Ascending aorta (tissue), 2 donors: ENCODE measurements around the gene IFNA2. TPM values are rescaled to one million over a fixed set of nuclear protein-coding genes. Genes with fewer than 3 reads are reported as not detected.
A peak's percentile ranks its signal among the peaks of the same experiment; 100 is the strongest.
"Not testable (repeated sequence)": the region's sequence is repeated elsewhere in the genome, so short reads cannot be mapped to it uniquely, and the experiment has no call there.

Experiments used
- DNase-seq, 2 donors: peaks; one replicate each; pipeline ENCODE4 v3.0.0-alpha.2; 2019; ENCODE audit warnings: low spot score in 2 of 2
- H3K27ac ChIP-seq, 2 donors: fragments of 200-600 bp; sonication (generic); one replicate each; pipeline ENCODE4 v1.5.1; 2016 to 2017; ENCODE audit warnings: mild to moderate bottlenecking in 1 of 2
- H3K27me3 ChIP-seq: fragments of 200-600 bp; sonication (generic); one replicate; pipeline ENCODE4 v1.5.1; 2017
- H3K36me3 ChIP-seq, 2 donors: fragments of 200-600 bp; sonication (generic); one replicate each; pipeline ENCODE4 v1.5.1; 2016
- H3K4me1 ChIP-seq, 2 donors: fragments of 200-600 bp; sonication (generic); one replicate each; pipeline ENCODE4 v1.5.1; 2016 to 2017; ENCODE audit warnings: mild to moderate bottlenecking in 1 of 2
- H3K4me3 ChIP-seq, 2 donors: fragments of 200-600 bp; sonication (generic); one replicate each; pipeline ENCODE4 v1.5.1; 2016 to 2017; ENCODE audit warnings: mild to moderate bottlenecking in 1 of 2
- H3K9me3 ChIP-seq, 2 donors: fragments of 200-600 bp; sonication (generic); one replicate each; pipeline ENCODE4 v1.5.1; 2016
- intact Hi-C: fragments of 100-400 bp; cut with DNase I; formaldehyde crosslinking; loops from one replicate; pipeline ENCODE4 v1.15.1; 2023
- total RNA-seq: library from RNA; depleted of rRNA; stranded (reverse); fragments of >200 nt; gene quantifications from one replicate; pipeline ENCODE4 v1.1.0, GENCODE V29; 2016
- TF ChIP-seq, protein P1 (sequence below), 3 experiments: fragments of 200-600 bp in 2 of 3; fragments of 450-650 bp in 1 of 3; sonication (generic) in 2 of 3; IDR thresholded peaks; one replicate each; pipeline ENCODE4 v1.5.1; 2016 to 2019; ENCODE audit warnings: antibody characterized with exemption in 3 of 3, mild to moderate bottlenecking in 1 of 3, moderate library complexity in 1 of 3

IFNA2 gene
- total RNA-seq: not detected

DNA sequence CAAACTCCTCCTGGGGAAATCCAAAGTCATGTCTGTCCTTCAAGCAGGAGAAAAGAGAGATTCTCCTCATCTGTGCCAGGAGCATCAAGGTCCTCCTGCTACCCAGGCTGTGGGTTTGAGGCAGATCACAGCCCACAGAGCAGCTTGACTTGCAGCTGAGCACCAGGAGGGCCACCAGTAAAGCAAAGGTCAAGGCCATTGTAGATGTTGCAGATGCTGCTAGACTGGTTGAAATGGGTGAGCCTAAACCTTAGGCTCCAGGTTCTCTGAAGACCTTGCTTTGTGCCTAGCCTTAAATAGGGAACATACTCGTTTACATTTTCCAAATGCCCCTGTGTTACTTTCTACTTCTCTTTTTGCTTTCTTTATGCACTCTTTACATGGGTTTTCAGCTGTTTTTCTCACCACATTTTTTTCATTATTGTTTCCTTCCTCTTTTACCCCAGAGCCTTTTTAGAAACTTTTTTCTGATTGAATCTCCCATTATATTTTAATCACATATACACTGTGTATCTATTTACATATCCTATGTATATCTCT lies at the start of gene IFNA2:
Gene IFNA2, minus strand, starts transcription at position 268 of the 540 bp plus-strand sequence. Its CDS starts 69 bp downstream, at position 199.
- no peaks in the 10 kb centered on the region for H3K27me3 ChIP-seq
- H3K9me3 ChIP-seq: no peaks in the 10 kb centered on the region
- intact Hi-C loops: no loop called here
- no peak within 1 kb of the TSS for H3K27ac ChIP-seq
- TF ChIP-seq, protein P1, sequence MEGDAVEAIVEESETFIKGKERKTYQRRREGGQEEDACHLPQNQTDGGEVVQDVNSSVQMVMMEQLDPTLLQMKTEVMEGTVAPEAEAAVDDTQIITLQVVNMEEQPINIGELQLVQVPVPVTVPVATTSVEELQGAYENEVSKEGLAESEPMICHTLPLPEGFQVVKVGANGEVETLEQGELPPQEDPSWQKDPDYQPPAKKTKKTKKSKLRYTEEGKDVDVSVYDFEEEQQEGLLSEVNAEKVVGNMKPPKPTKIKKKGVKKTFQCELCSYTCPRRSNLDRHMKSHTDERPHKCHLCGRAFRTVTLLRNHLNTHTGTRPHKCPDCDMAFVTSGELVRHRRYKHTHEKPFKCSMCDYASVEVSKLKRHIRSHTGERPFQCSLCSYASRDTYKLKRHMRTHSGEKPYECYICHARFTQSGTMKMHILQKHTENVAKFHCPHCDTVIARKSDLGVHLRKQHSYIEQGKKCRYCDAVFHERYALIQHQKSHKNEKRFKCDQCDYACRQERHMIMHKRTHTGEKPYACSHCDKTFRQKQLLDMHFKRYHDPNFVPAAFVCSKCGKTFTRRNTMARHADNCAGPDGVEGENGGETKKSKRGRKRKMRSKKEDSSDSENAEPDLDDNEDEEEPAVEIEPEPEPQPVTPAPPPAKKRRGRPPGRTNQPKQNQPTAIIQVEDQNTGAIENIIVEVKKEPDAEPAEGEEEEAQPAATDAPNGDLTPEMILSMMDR (IDR thresholded peaks at IDR 0.05): no peak
- no peak for DNase-seq
- no peaks in the 10 kb centered on the region for H3K36me3 ChIP-seq
- no peaks in the 10 kb centered on the region for H3K4me1 ChIP-seq
- H3K4me3 ChIP-seq: no peak within 1 kb of the TSS

DNA sequence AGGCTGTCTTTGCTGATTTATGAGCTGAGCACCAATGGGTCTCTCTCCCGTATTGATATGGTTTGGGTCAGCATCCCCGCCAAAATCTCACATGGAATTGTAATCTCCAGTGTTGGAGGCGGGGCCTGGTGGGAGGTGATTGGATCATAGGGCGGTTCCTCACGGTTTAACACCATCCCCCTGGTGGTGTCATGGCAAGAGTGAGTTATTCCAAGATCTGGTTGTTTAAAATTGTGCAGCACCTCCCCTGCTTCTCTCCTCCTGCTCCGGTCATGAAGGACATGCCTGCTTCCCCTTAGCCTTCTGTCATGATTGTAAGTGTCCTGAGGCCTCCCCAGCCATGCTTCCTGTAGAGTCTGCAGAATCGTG lies 49.8 kb upstream of the IFNA2 start:
- H3K27ac ChIP-seq, H3K36me3 ChIP-seq, H3K9me3 ChIP-seq, intact Hi-C loops, H3K27me3 ChIP-seq, DNase-seq, H3K4me3 ChIP-seq, H3K4me1 ChIP-seq: not testable (repeated sequence)

DNA sequence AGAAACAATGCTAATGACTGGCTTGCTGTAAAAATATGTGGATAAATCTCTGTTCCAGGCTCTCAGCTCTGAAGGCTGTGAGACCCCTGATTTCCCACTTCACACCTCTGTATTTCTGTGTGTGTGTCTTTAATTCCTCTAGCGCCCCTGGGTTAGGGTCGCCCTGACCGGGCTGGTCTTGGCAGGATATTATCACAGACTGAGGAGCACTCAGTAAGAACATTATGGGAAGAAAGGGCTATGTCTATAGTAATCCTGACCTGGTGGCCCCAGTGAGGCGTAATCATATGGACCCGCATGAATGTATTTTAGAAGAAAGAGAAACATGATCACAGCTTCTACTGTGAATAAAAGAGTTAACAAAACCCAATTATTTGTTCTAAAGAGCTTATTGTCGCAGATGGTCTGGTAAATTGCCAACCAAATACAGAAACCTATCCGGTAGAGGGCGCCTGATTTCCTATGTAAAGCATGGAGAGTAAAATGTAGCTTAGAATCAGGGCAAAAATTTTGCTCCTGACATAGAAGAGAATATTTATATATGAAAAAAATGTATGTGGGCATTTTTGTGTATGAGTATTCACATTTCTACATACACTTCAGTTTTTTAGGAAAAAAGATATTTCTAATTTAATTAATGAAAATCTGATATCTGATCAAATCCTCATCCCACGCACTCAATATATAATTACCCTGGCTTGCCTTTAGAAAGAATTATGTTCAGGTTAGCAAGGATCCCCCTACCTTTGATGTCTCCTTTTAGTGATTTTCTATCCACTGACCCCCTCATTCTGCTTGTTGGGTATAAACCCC lies 49.2 kb upstream of the IFNA2 start:
- intact Hi-C loops: no loop called here
- no peaks in the 10 kb centered on the region for H3K36me3 ChIP-seq
- no peaks in the 10 kb centered on the region for H3K4me1 ChIP-seq
- no peaks in the 10 kb centered on the region for H3K27me3 ChIP-seq
- no peak overlapping the region for H3K27ac ChIP-seq
- no peak for DNase-seq
- H3K4me3 ChIP-seq: no peak overlapping the region
- TF ChIP-seq, protein P1 (IDR thresholded peaks at IDR 0.05): peak in 2 of 3 experiments; percentile 5 to 44
- H3K9me3 ChIP-seq: no peaks in the 10 kb centered on the region

DNA sequence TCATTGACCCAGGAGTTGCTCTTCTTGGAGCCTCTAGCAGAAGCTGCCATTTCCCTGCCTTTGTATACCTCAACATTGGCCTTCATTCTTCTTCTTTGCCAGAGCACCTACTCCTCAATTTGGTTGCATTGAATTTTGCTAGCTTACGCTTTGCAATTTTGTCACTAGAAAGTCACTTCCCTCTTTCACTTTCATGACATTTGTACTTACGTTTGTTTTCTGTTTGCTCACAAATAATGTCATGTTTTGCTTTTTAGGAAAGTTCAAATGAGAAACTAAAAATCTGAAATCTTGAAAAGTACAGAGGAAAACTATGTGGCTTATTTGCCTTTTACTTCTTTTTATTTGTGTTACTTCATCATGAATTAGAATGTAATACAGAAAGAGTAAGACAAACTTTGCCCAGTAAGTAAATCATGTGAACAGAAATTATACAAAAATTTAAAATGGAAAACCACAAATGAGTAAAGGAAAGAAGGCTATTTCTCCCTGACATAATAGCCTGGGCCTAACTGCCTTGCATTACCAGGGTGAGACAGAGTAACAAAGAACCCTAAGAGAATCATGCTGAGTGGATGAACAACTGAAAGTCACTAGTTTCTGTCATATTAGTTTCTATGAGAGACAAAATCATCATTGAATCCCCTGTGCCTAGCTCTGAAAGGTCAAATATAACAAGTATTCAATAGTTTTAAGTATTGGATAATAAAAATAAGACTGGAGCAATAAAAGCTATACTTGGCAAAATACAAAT lies 47.7 kb upstream of the IFNA2 start:
- Histone ChIP-seq H3K4me3 (no peak overlapping the region), H3K4me1 (no peaks in the 10 kb centered on the region), H3K27me3 (no peaks in the 10 kb centered on the region), H3K9me3 (no peaks in the 10 kb centered on the region), H3K36me3 (no peaks in the 10 kb centered on the region), H3K27ac (no peak overlapping the region)
- TF ChIP-seq, protein P1 (IDR thresholded peaks at IDR 0.05): no peak
- intact Hi-C loops: no loop called here
- no peak for DNase-seq

DNA sequence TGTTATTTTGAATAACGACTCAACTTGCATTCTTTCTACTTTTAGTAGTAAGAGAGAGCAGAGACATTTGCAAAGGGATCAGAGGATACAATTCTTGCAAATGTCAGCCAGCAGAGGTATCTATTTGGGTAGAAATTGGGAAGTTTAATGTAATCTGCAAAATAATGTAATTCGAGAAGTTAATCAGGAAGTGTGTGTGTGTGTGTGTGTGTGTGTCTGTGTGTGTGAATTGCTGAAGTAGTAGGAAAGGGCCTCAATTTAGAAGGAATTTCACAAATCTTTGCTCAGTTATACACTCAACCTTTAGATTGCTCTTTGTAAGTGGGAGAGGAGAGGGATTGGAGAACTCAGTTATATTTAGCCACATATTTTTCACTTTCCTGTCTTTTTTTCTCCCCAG lies 44.0 kb upstream of the IFNA2 start:
- Histone ChIP-seq H3K4me1 (no peaks in the 10 kb centered on the region), H3K4me3 (no peak overlapping the region), H3K27me3 (no peaks in the 10 kb centered on the region), H3K36me3 (no peaks in the 10 kb centered on the region), H3K9me3 (no peaks in the 10 kb centered on the region), H3K27ac (no peak overlapping the region)
- intact Hi-C loops: no loop called here
- TF ChIP-seq, protein P1 (IDR thresholded peaks at IDR 0.05): no peak
- no peak for DNase-seq

DNA sequence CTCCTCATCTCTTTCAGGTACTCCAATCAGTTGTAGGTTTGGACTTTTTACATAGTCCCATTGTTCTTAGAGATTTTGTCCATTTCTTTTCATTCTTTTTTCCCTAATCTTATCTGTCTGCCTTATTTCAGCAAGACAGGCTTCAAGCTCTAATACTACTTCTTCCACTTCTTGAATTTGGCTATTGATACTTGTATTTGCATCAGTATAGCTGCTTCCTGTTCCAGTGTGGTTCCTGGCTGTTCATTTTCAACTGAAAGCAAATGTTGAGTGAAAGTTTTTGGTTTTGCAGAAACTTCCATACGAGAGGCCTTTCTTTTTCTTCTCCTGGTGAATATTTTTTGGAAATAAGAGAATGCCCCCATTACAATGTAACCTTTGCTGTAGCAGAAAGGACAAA lies 43.0 kb upstream of the IFNA2 start:
- Histone ChIP-seq H3K4me1 (no peaks in the 10 kb centered on the region), H3K27ac (no peak overlapping the region), H3K9me3 (no peaks in the 10 kb centered on the region), H3K4me3 (no peak overlapping the region), H3K27me3 (no peaks in the 10 kb centered on the region), H3K36me3 (no peaks in the 10 kb centered on the region)
- TF ChIP-seq, protein P1 (IDR thresholded peaks at IDR 0.05): no peak
- intact Hi-C loops: no loop called here
- no peak for DNase-seq
